DMS114 treated with DMSO at 0.1 percent for 48 hours (cell line): ENCODE results near the gene PEAK3.

ENCODE experiments used
- DNase-seq: peaks from one replicate; lab custom pipeline; 2025; ENCODE audit not compliant: unreplicated experiment; lab: John Stamatoyannopoulos, UW

The PEAK3 gene

DNA sequence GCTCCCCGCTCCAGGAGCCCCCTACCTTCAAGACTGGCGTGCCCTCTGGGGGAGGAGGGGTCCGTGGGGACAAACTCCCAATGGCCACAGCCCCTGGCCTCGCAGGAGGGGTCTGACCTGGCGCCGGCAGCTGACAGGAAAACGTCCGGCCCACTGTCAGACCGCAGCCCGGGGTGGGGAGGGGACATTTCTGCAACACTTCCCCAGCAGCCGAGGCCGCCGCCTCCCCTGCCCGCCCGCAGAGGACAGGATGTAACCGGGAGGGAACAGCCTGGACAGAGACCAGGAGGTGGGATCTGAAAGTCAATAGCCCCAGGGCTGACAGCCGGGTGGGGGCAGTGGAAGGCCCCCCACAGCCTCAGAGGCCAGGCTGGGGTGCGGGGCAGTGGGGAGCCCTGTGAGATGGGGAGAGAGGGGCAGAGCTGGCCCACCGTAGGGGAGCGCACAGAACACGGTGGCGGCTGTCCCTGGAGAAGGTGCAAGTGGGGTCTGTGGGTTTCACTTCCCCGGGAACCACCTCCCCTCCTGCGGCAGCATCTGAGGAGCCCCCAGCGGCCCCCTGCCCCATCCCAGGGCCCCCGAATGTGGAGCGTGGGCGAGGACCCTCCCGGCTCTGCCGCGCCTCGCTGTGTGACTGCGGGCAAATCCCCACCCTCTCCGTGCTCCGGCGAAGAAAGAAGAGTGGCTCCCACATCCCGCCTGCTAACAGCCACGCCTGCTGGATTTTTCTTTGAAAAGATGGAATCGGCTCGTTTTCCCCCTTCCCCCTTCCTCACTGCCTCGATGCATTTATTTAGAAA is at the start of gene PEAK3:
Gene PEAK3 (minus strand): TSS at position 114 of the 800 bp plus-strand sequence. CDS start 1,244 bp downstream, outside the sequence.
- DNase-seq: no peak

GRCh38 chr19:2330632-2331284 is 48.8 kb upstream of the PEAK3 start:
- DNase-seq: no peak

DNA sequence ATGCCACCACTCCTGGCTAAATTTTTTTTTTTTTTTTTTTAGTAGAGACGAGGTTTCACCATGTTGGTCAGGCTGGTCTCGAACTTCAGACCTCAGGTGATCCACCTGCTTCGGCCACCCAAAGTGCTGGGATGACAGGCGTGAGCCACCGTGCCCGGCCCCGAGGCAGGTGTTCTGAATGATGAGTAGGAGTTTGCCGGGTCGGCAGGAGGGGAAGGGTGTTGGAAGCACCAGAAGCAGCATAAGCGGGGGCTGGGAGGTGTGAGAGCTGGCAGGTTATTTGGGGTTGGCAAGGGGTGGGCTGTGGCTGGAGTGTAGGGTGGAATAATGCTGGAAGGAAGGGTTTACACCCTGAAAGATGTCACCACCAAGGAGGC is 48.3 kb upstream of the PEAK3 start:
- DNase-seq: no peak

GRCh38 chr19:2329501-2329916 is 47.5 kb upstream of the PEAK3 start:
- no peak for DNase-seq

GRCh38 chr19:2329149-2329478 is 47.1 kb upstream of the PEAK3 start:
- no peak for DNase-seq

GRCh38 chr19:2328401-2329148 is 46.6 kb upstream of the PEAK3 start, which contains the start of the genes LSM7 and SPPL2B:
Gene LSM7, minus strand, starts transcription at chr19:2328586. Its CDS starts 20 bp downstream, at chr19:2328566.
Gene SPPL2B, plus strand, starts transcription at chr19:2328684. Its CDS starts 26 bp downstream, at chr19:2328710.
- DNase-seq: peak; percentile 48

DNA sequence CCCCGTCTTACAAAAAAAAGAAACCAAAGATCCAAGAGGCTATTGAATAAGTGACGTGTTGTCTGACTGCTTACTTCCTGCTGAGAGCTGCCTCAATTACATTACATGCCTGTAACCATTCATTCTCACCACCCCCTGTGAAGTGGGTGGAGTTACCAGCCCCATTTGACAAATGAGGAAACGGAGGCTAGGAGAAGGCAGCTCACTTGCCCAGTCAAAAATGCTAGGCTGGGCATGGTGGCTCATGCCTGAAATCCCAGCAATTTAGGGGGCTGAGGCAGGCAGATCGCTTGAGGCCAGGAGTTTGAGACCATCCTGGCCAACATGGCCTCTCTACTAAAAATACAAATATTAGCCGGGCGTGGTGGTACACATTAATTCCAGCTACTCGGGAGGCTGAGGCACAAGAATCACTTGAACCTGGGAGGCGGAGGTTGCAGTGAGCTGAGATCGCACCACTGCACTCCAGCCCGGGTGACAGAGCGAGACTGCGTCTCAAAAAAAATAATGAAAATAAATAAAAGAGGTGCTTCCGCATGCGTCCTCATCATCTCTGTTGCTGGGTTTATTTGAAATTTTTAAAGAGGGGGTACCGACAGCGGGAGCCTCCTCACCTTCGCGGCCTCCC is 45.9 kb upstream of the PEAK3 start:
- DNase-seq: peak; percentile 6

- DNase-seq: no peak
These were observed 44.9 kb upstream of the PEAK3 start for GRCh38 chr19:2326699-2327360.

- no peak for DNase-seq
These were observed 43.5 kb upstream of the PEAK3 start for GRCh38 chr19:2325281-2326046.

DNA sequence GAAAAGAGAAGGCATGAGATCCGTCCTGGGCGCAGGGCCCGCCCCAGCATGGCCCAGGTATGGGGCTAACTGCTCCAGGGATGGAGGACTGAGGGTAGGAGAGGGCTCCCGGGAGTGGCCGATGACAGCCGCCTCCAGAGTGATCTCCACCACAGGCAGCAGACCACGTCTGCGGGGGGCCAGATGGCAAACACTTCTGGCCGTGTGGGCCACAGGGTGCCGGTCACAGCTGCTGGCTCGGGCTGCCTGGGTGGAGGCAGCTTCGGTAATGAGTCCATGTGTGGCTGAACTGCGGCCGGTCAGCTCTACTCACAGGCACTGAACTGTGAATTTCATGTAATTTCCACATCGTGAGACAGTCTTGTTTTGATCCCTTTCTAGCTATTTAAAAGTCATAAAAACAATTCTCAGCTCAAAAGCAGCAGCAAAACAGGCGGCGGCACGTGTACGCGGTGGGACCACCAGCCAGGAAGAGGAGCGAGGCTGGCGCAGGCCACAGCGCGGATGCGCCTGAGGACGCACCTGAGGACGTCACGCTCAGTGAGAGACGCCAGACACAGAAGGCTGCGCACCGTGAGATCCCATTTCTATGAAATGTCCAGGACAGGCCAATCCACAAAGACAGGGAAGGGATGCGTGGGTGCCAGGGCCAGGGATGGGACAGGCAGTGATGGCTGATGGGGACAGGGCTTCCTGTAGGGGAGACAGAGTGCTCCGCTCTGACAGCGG is 42.4 kb upstream of the PEAK3 start:
- no peak for DNase-seq

- DNase-seq: no peak
These were observed 41.7 kb upstream of the PEAK3 start for GRCh38 chr19:2323707-2324106.

GRCh38 chr19:2321565-2322283 is 39.7 kb upstream of the PEAK3 start:
- DNase-seq: no peak

GRCh38 chr19:2320939-2321338 is 39.0 kb upstream of the PEAK3 start:
- DNase-seq: no peak

DNA sequence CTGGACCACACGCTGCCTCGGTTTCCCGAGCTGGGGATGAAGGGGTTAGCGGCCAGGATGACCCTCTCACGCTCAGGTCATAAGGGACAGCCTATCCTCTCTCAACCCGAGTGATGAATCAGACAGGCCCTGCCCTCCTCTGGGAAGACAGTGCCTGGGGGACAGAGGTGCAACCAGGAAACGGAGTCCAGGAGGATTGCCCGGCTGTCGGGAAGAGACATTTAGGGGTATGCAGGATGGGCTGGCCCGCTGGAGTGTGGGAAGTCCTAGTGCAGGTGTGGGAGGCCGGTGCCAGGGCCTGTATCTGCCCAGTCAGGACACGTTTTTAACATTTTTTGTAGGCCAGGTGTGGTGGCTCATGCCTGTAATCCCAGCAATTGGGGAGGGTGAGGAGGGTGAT is 38.1 kb upstream of the PEAK3 start:
- DNase-seq: no peak

DNA sequence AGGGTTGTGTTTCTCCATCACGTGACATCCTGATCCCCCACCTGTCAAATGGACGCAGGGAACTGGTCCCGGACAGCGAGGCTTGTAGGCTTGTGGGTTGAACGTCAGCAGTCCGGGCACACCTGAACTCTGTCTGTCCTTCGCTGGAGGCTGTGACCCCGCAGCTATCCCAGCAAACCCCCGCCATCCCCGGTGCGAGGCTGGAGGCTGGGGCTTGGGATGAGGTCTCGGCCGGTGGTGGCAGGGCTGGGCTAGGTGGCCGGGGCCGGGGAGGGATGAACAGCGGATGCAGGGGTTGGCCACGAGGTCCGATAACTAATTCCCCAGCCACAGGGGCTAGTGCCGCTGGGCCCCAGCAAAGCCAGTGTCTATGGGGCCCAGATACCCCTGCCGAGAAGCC is 37.6 kb upstream of the PEAK3 start:
- no peak for DNase-seq

GRCh38 chr19:2318923-2319322 is 36.9 kb upstream of the PEAK3 start:
- no peak for DNase-seq

- DNase-seq: no peak
These were observed 35.8 kb upstream of the PEAK3 start for GRCh38 chr19:2317756-2318155.

- no peak for DNase-seq
These were observed 35.3 kb upstream of the PEAK3 start for GRCh38 chr19:2317300-2317699.
